Activated T-helper 1 cell treated with anti-CD3 and anti-CD28 coated beads, Interleukin-12 subunit alpha, Interleukin-12 subunit beta, Interleukin-2, Interleukin-4 antibody, amounts not matched to agents 30 ng/mL and 10 ng/mL and 1 ng/mL, durations not matched to agents 14 hours and 24 hours and 36 hours (primary cell): ENCODE results near the gene SLC29A2. TPM values are rescaled to one million over a fixed set of nuclear protein-coding genes. Genes with fewer than 3 reads are reported as not detected.

Experiments used
- DNase-seq: peaks from one replicate; pipeline ENCODE4 v3.0.0; 2021; ENCODE audit warnings: low spot score
- H3K27ac Mint-ChIP-seq: one replicate; pipeline ENCODE4 v1.8.0; 2021; ENCODE audit warnings: mild to moderate bottlenecking, mixed read lengths
- H3K27me3 Mint-ChIP-seq: one replicate; pipeline ENCODE4 v1.8.0; 2022; ENCODE audit warnings: mild to moderate bottlenecking, moderate library complexity, mixed read lengths; ENCODE audit not compliant: insufficient read depth
- H3K36me3 Mint-ChIP-seq: one replicate; pipeline ENCODE4 v1.8.0; 2021; ENCODE audit warnings: low read depth, mixed read lengths
- H3K4me1 Mint-ChIP-seq: one replicate; pipeline ENCODE4 v1.8.0; 2021; ENCODE audit warnings: low read depth, mixed read lengths
- H3K4me3 Mint-ChIP-seq: one replicate; pipeline ENCODE4 v1.8.0; 2021; ENCODE audit warnings: mild to moderate bottlenecking, moderate library complexity, mixed read lengths
- H3K9me3 Mint-ChIP-seq: one replicate; pipeline ENCODE4 v1.8.0; 2021; ENCODE audit warnings: mixed read lengths
- intact Hi-C: fragments of 100-400 bp; cut with micrococcal nuclease; formaldehyde crosslinking; loops from one replicate; pipeline ENCODE4 v1.15.1; 2024
- total RNA-seq: library from RNA; stranded (reverse); gene quantifications from 2 replicates; pipeline ENCODE4 v1.2.3, GENCODE V29; 2022

Gene SLC29A2, protein sequence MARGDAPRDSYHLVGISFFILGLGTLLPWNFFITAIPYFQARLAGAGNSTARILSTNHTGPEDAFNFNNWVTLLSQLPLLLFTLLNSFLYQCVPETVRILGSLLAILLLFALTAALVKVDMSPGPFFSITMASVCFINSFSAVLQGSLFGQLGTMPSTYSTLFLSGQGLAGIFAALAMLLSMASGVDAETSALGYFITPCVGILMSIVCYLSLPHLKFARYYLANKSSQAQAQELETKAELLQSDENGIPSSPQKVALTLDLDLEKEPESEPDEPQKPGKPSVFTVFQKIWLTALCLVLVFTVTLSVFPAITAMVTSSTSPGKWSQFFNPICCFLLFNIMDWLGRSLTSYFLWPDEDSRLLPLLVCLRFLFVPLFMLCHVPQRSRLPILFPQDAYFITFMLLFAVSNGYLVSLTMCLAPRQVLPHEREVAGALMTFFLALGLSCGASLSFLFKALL
- total RNA-seq: 14.3 and 16.6 TPM in 2 replicates

DNA sequence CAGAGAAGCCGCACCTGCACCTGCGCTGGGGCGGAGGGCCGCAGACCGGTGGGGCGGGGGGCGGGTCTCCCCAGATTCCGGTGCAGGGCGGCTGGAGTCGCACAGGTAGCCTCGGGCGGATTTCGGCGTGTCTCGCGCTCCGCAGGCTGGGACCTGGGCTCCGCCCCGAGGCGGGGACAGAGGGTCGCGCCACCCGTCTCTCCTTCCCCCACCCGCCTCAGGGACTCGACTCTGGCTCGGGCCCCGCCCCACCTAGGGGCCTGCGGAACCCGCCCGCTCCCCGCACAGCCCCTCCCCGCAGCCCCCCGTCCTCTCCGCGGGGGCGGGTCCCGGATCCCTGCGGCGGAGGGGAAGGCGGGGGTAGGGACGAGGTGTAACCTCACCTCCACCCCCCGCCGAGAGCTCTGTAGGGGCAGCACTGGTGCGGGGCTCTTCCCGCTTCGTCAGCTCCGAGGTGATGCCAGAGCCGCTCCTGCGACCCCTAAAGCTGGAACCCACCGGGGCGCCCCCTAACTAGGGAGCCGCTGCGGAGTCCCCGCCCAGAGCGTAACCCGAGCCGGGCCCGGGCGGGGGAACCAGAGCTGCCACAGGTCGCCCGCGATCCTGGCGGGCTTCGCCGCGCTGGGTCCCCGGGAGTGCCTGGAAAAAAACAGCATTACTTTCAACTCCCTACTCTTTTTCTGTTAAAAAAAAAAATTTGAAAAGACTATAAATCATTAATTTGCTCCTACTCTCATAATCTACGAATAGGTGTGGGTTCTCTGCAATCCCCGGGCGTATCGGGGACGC, at the start of gene SLC29A2:
TSS of gene SLC29A2 (minus strand) at position 134 of the 789 bp plus-strand sequence. CDS start 169 bp downstream, outside the sequence.
- intact Hi-C loops: loop anchor here (1.0 kb wide), 3 partner anchors 14 to 60 kb away; partner anchors contain the start of gene BRMS1

DNA sequence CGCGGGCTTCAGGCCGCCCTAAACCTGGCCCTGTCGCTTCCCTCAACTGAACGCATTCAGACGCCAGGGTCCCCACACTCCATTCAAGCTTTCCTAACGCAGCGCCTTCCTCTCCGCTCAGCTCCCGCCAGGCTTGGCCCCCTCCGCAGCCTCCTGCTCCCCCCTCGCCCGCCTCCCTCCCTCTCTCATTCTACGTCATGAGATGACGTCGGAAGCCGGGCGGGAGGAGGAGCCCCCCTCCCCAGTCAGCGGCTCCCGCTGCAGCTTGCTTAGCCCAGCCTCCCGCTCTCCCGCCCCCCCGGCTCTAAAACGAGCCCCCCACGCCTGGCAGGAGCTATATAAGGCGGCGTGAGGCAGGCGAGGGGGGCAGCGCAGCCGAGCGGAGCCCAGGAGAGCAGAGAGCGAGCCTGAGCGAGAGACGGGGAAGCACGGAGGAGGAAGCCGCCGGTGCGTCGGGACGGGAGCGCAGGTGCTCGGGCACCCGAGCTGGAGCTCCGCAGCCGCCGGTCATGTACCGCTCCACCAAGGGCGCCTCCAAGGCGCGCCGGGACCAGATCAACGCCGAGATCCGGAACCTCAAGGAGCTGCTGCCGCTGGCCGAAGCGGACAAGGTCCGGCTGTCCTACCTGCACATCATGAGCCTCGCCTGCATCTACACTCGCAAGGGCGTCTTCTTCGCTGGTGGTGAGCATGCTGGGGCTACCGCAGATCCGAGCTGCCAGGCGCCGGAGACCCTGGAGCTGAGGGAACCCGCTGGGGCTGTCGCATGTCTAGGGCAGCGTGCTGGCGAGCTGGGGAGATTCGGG, 49.3 kb upstream of the SLC29A2 start, which contains the start of gene NPAS4:
TSS of gene NPAS4 (plus strand) at position 365 of the 806 bp plus-strand sequence. CDS start at position 510, 145 bp downstream.
- peak within 1 kb of the TSS; percentile 53 for H3K27ac Mint-ChIP-seq
- H3K9me3 Mint-ChIP-seq: peaks cover 5% of the 10 kb centered on the region
- peaks cover 36% of the 10 kb centered on the region for H3K4me1 Mint-ChIP-seq
- H3K27me3 Mint-ChIP-seq: peaks cover 21% of the 10 kb centered on the region
- no peaks in the 10 kb centered on the region for H3K36me3 Mint-ChIP-seq
- intact Hi-C loops: loop anchor here (1.0 kb wide), 1 partner anchor 132 kb away; the partner anchor contains the start of gene YIF1A
- no peak within 1 kb of the TSS for H3K4me3 Mint-ChIP-seq
- DNase-seq: no peak

More for the DNA sequence above, at the start of gene SLC29A2:
- H3K4me1 Mint-ChIP-seq: peaks cover 9% of the 10 kb centered on the region
- H3K9me3 Mint-ChIP-seq: no peaks in the 10 kb centered on the region
- H3K36me3 Mint-ChIP-seq: peaks cover 6% of the 10 kb centered on the region
- H3K4me3 Mint-ChIP-seq: peak within 1 kb of the TSS; percentile 89
- peak within 1 kb of the TSS; percentile 86 for H3K27ac Mint-ChIP-seq
- H3K27me3 Mint-ChIP-seq: peaks cover 3% of the 10 kb centered on the region
- peak; percentile 71 for DNase-seq

GRCh38 chr11:66419825-66420224, 48.3 kb upstream of the SLC29A2 start:
- H3K27me3 Mint-ChIP-seq: peaks cover 21% of the 10 kb centered on the region
- no peaks in the 10 kb centered on the region for H3K36me3 Mint-ChIP-seq
- H3K4me1 Mint-ChIP-seq: peaks cover 36% of the 10 kb centered on the region
- DNase-seq: no peak
- H3K4me3 Mint-ChIP-seq: no peak overlapping the region
- H3K27ac Mint-ChIP-seq: no peak overlapping the region
- intact Hi-C loops: no loop called here
- H3K9me3 Mint-ChIP-seq: peaks cover 5% of the 10 kb centered on the region

- Mint-ChIP-seq H3K4me1 (peaks cover 36% of the 10 kb centered on the region), H3K27me3 (peaks cover 23% of the 10 kb centered on the region), H3K9me3 (peaks cover 5% of the 10 kb centered on the region), H3K27ac (no peak overlapping the region), H3K36me3 (no peaks in the 10 kb centered on the region), H3K4me3 (peak overlapping the region; percentile 66)
- intact Hi-C loops: loop anchor here (1.0 kb wide), 3 partner anchors 11 to 20 kb away; no protein-coding TSS in a partner anchor
- DNase-seq: no peak
Measured at GRCh38 chr11:66418986-66419308, 47.4 kb upstream of the SLC29A2 start.

GRCh38 chr11:66418168-66418985, 46.8 kb upstream of the SLC29A2 start:
- DNase-seq: peak; percentile 42
- Mint-ChIP-seq H3K27ac (peak overlapping the region; percentile 10), H3K4me1 (peaks cover 36% of the 10 kb centered on the region), H3K9me3 (peaks cover 5% of the 10 kb centered on the region), H3K4me3 (peak overlapping the region; percentile 66), H3K36me3 (no peaks in the 10 kb centered on the region), H3K27me3 (peaks cover 23% of the 10 kb centered on the region)
- intact Hi-C loops: loop anchor here (1.0 kb wide), 3 partner anchors 10 to 21 kb away; no protein-coding TSS in a partner anchor

- H3K9me3 Mint-ChIP-seq: peaks cover 5% of the 10 kb centered on the region
- intact Hi-C loops: no loop called here
- H3K27ac Mint-ChIP-seq: peak overlapping the region; percentile 25
- H3K27me3 Mint-ChIP-seq: peaks cover 28% of the 10 kb centered on the region
- H3K4me3 Mint-ChIP-seq: peak overlapping the region; percentile 15
- H3K4me1 Mint-ChIP-seq: peaks cover 40% of the 10 kb centered on the region
- H3K36me3 Mint-ChIP-seq: no peaks in the 10 kb centered on the region
- DNase-seq: no peak
Measured at GRCh38 chr11:66417000-66417399, 45.4 kb upstream of the SLC29A2 start.

DNA sequence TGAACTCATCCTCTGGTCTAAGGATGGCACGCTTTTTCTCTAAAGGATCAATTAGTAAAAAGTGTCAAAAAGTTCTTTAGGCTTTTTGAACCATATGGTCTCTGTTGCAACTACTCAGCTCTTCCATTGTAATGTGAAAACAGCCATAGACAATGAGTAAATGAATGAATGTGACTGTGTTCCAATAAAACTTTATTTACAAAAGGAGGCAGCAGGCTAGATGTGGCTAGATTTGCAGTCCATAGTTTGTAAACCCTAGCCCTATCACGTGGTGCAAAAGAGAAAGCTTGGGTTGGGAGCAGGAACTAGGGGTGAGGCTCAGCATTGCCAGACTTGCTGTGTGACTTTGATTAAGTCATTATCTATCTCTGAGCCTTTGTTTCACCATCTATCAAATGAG, 43.9 kb upstream of the SLC29A2 start:
- Mint-ChIP-seq H3K4me1 (peaks cover 40% of the 10 kb centered on the region), H3K27ac (no peak overlapping the region), H3K27me3 (peaks cover 28% of the 10 kb centered on the region), H3K4me3 (no peak overlapping the region), H3K9me3 (peaks cover 5% of the 10 kb centered on the region), H3K36me3 (no peaks in the 10 kb centered on the region)
- intact Hi-C loops: no loop called here
- DNase-seq: no peak

DNA sequence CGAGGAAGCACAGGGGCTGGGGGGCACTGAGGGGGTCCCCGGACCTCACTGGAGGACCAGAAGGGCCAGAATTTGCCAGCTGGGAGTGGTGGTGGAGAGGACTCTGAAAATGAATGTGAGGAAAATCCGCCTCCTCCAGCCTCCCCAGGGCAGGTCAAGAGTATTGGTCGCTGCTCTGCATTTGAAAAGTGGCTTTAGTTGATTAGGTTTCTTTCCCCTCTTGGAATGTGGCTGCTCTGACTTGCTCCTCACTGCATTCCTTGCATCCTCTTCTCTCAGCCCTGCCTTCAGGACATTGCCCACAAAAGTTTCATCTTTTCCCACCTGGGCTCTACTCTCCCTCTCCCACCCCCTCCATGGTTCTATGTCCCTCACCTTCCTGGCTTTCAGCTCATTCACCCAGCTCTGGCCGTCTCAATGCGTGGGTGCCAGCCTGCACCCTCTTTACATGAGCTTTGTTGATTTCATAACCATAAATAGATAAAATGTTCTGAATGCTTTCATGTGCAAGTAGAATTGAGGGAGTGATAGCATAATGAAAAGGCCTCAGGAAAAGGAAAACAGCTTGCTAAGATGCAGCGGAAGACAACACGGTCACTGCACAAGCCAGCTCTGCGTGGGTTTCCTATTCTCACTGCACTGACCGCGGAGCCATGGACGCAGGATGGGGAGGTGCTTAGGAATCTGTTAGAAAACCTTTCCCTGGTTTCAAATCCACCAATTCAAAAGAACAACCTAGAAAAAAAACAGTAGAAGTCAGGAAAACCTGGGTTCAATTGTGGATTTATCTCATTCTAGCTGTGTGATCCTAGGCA, 42.8 kb upstream of the SLC29A2 start:
- no peak for DNase-seq
- peaks cover 24% of the 10 kb centered on the region for H3K27me3 Mint-ChIP-seq
- H3K27ac Mint-ChIP-seq: no peak overlapping the region

GRCh38 chr11:66413167-66413566, 41.6 kb upstream of the SLC29A2 start:
- H3K27me3 Mint-ChIP-seq: peaks cover 18% of the 10 kb centered on the region
- no peak overlapping the region for H3K27ac Mint-ChIP-seq
- H3K4me1 Mint-ChIP-seq: peaks cover 32% of the 10 kb centered on the region
- H3K36me3 Mint-ChIP-seq: no peaks in the 10 kb centered on the region
- no peak overlapping the region for H3K4me3 Mint-ChIP-seq
- H3K9me3 Mint-ChIP-seq: no peaks in the 10 kb centered on the region
- no peak for DNase-seq
- intact Hi-C loops: no loop called here

More for the DNA sequence above, 42.8 kb upstream of the SLC29A2 start:
- Mint-ChIP-seq H3K4me1 (peaks cover 39% of the 10 kb centered on the region), H3K9me3 (peaks cover 5% of the 10 kb centered on the region), H3K4me3 (no peak overlapping the region), H3K36me3 (no peaks in the 10 kb centered on the region)
- intact Hi-C loops: no loop called here

DNA sequence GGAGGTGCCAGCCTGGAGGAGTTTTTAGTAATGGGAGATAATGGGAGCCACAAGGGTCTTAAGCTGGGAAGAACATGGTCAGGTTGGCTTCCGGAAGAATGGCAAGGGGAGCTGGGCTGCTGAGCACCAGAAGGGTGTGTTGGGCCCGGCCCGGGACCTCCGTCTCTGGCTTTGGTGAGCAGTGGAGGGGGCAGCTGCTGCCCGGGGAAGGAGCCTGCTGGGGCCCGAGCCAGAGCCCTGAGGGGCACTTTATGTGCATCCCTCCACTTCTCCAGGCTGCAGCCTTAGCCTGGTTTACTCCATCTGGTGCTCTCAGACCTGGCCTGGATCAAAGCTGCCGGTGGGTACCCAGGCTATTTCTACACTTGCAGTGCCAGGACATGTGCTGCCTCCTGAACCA, 40.5 kb upstream of the SLC29A2 start:
- Mint-ChIP-seq H3K27ac (no peak overlapping the region), H3K4me1 (peaks cover 22% of the 10 kb centered on the region), H3K27me3 (peaks cover 15% of the 10 kb centered on the region), H3K36me3 (no peaks in the 10 kb centered on the region), H3K9me3 (no peaks in the 10 kb centered on the region), H3K4me3 (no peak overlapping the region)
- intact Hi-C loops: no loop called here
- no peak for DNase-seq

- Mint-ChIP-seq H3K4me1 (peaks cover 14% of the 10 kb centered on the region), H3K27me3 (peaks cover 14% of the 10 kb centered on the region), H3K36me3 (no peaks in the 10 kb centered on the region), H3K4me3 (no peak overlapping the region), H3K27ac (no peak overlapping the region), H3K9me3 (no peaks in the 10 kb centered on the region)
- intact Hi-C loops: no loop called here
- DNase-seq: no peak
Measured at GRCh38 chr11:66411323-66411722, 39.8 kb upstream of the SLC29A2 start.
